Measurements from ENCODE around the gene UHRF2.
"Not testable (repeated sequence)": the region's sequence is repeated elsewhere in the genome, so short reads cannot be mapped to it uniquely, and the experiment has no call there.

DNA sequence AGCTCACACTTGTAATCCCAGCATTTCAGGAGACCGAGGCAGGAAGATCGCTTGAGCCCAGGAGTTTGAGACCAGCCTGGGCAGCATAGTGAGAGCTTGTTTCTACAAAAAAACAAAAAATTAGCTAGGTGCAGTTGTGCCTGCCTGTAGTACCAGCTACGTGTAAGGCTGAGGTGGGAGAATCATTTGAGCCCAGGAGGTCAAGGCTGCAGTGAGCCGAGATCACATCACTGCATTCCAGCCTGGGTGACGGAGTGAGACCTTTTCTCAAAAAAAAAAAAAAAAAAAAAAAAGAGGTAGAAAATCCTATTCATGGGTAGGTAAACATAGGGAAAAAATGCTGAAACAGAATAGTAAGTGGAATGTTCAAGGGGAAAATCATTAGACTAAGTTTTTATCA, 129.6 kb downstream of the UHRF2 start:
- TF ChIP-seq EZH2 (optimal IDR thresholded peaks at IDR 0.05; ENCODE audit: low read depth, low read length) = not testable (repeated sequence)
- TF ChIP-seq, protein P1, sequence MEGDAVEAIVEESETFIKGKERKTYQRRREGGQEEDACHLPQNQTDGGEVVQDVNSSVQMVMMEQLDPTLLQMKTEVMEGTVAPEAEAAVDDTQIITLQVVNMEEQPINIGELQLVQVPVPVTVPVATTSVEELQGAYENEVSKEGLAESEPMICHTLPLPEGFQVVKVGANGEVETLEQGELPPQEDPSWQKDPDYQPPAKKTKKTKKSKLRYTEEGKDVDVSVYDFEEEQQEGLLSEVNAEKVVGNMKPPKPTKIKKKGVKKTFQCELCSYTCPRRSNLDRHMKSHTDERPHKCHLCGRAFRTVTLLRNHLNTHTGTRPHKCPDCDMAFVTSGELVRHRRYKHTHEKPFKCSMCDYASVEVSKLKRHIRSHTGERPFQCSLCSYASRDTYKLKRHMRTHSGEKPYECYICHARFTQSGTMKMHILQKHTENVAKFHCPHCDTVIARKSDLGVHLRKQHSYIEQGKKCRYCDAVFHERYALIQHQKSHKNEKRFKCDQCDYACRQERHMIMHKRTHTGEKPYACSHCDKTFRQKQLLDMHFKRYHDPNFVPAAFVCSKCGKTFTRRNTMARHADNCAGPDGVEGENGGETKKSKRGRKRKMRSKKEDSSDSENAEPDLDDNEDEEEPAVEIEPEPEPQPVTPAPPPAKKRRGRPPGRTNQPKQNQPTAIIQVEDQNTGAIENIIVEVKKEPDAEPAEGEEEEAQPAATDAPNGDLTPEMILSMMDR (IDR thresholded peaks at IDR 0.05; ENCODE audit: low read length) = not testable (repeated sequence)

Measured in MM.1S (cell line).